HL-60/S4 (cell line): ENCODE data around the gene DIPK1A.

Experiments
- in situ Hi-C: fragments of 300-500 bp; cut with MboI; formaldehyde crosslinking; loops from 2 replicates; pipeline ENCODE4 v1.14.3; 2022; ENCODE audit warnings: low sequenced_read_pairs

Gene DIPK1A

GRCh38 chr1:92953491-92953890, 7.8 kb downstream of the DIPK1A start:
- in situ Hi-C loops = no loop called here

- in situ Hi-C loops = no loop called here
Measured at GRCh38 chr1:92952714-92953113, 8.5 kb downstream of the DIPK1A start.

- in situ Hi-C loops = no loop called here
Measured at GRCh38 chr1:92951141-92951582, 10.1 kb downstream of the DIPK1A start.

GRCh38 chr1:92949937-92950817, 11.1 kb downstream of the DIPK1A start:
- in situ Hi-C loops = no loop called here

GRCh38 chr1:92948071-92948470, 13.2 kb downstream of the DIPK1A start:
- in situ Hi-C loops = no loop called here

GRCh38 chr1:92945748-92946270, 15.5 kb downstream of the DIPK1A start:
- in situ Hi-C loops = no loop called here

- in situ Hi-C loops = no loop called here
Measured at GRCh38 chr1:92944901-92945747, 16.1 kb downstream of the DIPK1A start.

- in situ Hi-C loops = no loop called here
Measured at GRCh38 chr1:92943502-92943847, 17.8 kb downstream of the DIPK1A start.

GRCh38 chr1:92940541-92940940, 20.7 kb downstream of the DIPK1A start:
- in situ Hi-C loops = no loop called here

- in situ Hi-C loops = no loop called here
Measured at GRCh38 chr1:92937731-92938130, 23.5 kb downstream of the DIPK1A start.

GRCh38 chr1:92936865-92937264, 24.4 kb downstream of the DIPK1A start:
- in situ Hi-C loops = no loop called here

- in situ Hi-C loops = no loop called here
Measured at GRCh38 chr1:92934395-92935378, 26.6 kb downstream of the DIPK1A start.

GRCh38 chr1:92933459-92933858, 27.8 kb downstream of the DIPK1A start:
- in situ Hi-C loops = no loop called here

GRCh38 chr1:92931691-92932090, 29.6 kb downstream of the DIPK1A start:
- in situ Hi-C loops = no loop called here

GRCh38 chr1:92929461-92929860, 31.8 kb downstream of the DIPK1A start:
- in situ Hi-C loops = no loop called here

GRCh38 chr1:92927870-92928269, 33.4 kb downstream of the DIPK1A start:
- in situ Hi-C loops = no loop called here

GRCh38 chr1:92926873-92927272, 34.4 kb downstream of the DIPK1A start:
- in situ Hi-C loops = no loop called here

GRCh38 chr1:92924501-92924900, 36.8 kb downstream of the DIPK1A start:
- in situ Hi-C loops = no loop called here

- in situ Hi-C loops = no loop called here
Measured at GRCh38 chr1:92923664-92924063, 37.6 kb downstream of the DIPK1A start.

GRCh38 chr1:92922356-92923035, 38.8 kb downstream of the DIPK1A start:
- in situ Hi-C loops = no loop called here
